ENCODE measurements around the gene CTXND2. TPM values are rescaled to one million over a fixed set of nuclear protein-coding genes. Genes with fewer than 3 reads are reported as not detected.

Gene CTXND2
- total and polyA plus RNA-seq, 2 donors (not counting 3 experiments of a cell fraction or from before 2014, with no cell fraction given) = not detected

- Histone ChIP-seq H3K4me1 (ENCODE audit: control insufficient read depth, extremely low read depth, insufficient read depth, low read length) (peaks cover 6% of the 10 kb centered on the region), H3K36me3 (ENCODE audit: control insufficient read depth in 2 of 2, extremely low read depth in 1 of 2, insufficient read depth in 2 of 2, low read length in 2 of 2) (peaks cover 2 to 11% of the 10 kb centered on the region in 2 experiments), H3K27ac (ENCODE audit: insufficient read depth, low read depth, low read length) (peak within 1 kb of the TSS; percentile 84), H3K79me2 (ENCODE audit: control insufficient read depth, insufficient read depth, low read length) (peaks cover 9% of the 10 kb centered on the region), H2AFZ (ENCODE audit: low read depth, low read length) (peak within 1 kb of the TSS; percentile 85), H3K9me3 (replicated peaks; ENCODE audit: control insufficient read depth, insufficient read depth, low read length) (no peaks in the 10 kb centered on the region), H4K20me1 (replicated peaks; ENCODE audit: control insufficient read depth, extremely low read depth, insufficient read depth, low read length) (no peaks in the 10 kb centered on the region), H3K9ac (replicated peaks; ENCODE audit: extremely low read depth, insufficient read depth, low read length) (peak within 1 kb of the TSS; percentile 97), H3K27me3 (ENCODE audit: control insufficient read depth in 2 of 2, insufficient read depth in 2 of 2, low read length in 2 of 2) (no peaks in the 10 kb centered on the region), H3K9me1 (replicated peaks; ENCODE audit: control insufficient read depth, extremely low read depth, insufficient read depth, low read length) (no peaks in the 10 kb centered on the region), H3K4me3 (replicated peaks in 1 of 3; ENCODE audit: insufficient read depth in 1 of 3, low read depth in 1 of 3, low read length in 3 of 3) (peak within 1 kb of the TSS; percentile 78 to 97 (median 91)), H3K4me2 (ENCODE audit: insufficient read depth, low read length) (peak within 1 kb of the TSS; percentile 92)
- ChIA-PET CTCF (interaction anchor here (1.0 to 1.6 kb wide), 3 partner anchors 10 to 69 kb away, joined by 3 to 5 read pairs (median 3); no protein-coding TSS in a partner anchor), POLR2A (no interaction called here)
- intact Hi-C loops (cut with micrococcal nuclease) (loop anchor here (1.0 kb wide), 3 partner anchors 50 to 563 kb away; partner anchors contain the start of genes ARNT and PRUNE1), dilution Hi-C loops (cut with MboI; ENCODE audit: extremely low pct_ligation_motif_present, low sequenced_read_pairs) (no loop called here)
- BruUV-seq (replicated peaks) = no TSS peak
- FAIRE-seq (peak; percentile 96), DNase-seq (ENCODE audit: low read depth, low spot score) (peak; percentile 97)
- peak; percentile 65 for TF ChIP-seq POLR2AphosphoS5 (IDR thresholded peaks at IDR 0.05; ENCODE audit: insufficient read depth, low read depth, low read length)
- TF ChIP-seq JUN (IDR thresholded peaks at IDR 0.05; ENCODE audit: borderline replicate concordance, insufficient read depth, insufficient read length, low read depth) = no peak
- peak; percentile 72 for TF ChIP-seq POLR2A (IDR thresholded peaks at IDR 0.05; ENCODE audit: low read depth, low read length)
- no peak for TF ChIP-seq EZH2 (IDR thresholded peaks at IDR 0.05; ENCODE audit: borderline replicate concordance, low read depth, low read length, severe bottlenecking)
- no peak for TF ChIP-seq FOS (IDR thresholded peaks at IDR 0.05; ENCODE audit: borderline replicate concordance, insufficient read depth, low read length)
- no peak for TF ChIP-seq CTCF (IDR thresholded peaks at IDR 0.05; ENCODE audit: extremely low read depth in 1 of 2, insufficient read depth in 1 of 2, low read depth in 1 of 2, low read length in 2 of 2)
- TF ChIP-seq MAX (IDR thresholded peaks at IDR 0.05; ENCODE audit: insufficient read depth, insufficient read length) = peak; percentile 86
- TF ChIP-seq GATA2 (IDR thresholded peaks at IDR 0.05; ENCODE audit: insufficient read depth, insufficient read length, low read depth, low read length) = no peak
Measured at GRCh38 chr1:150926097-150926741, 39.3 kb downstream of the CTXND2 start, which contains the start of gene SETDB1. TSS of gene SETDB1 (plus strand) at chr1:150926363. CDS start at chr1:150927715, 1,352 bp downstream.

Measured in endothelial cell of umbilical vein (primary cell).